Stimulated activated CD8-positive, alpha-beta memory T cell treated with anti-CD3 and anti-CD28 coated beads, Interleukin-15, amount 100 ng/mL, for 48 hours (primary cell): ENCODE measurements around the gene SFXN3.
A peak's percentile ranks its signal among the peaks of the same experiment; 100 is the strongest.

Source experiments
- DNase-seq, 2 donors: peaks; one replicate each; pipeline ENCODE4 v3.0.0-alpha.2; 2020; ENCODE audit warnings: low read depth in 2 of 2

Gene SFXN3, protein sequence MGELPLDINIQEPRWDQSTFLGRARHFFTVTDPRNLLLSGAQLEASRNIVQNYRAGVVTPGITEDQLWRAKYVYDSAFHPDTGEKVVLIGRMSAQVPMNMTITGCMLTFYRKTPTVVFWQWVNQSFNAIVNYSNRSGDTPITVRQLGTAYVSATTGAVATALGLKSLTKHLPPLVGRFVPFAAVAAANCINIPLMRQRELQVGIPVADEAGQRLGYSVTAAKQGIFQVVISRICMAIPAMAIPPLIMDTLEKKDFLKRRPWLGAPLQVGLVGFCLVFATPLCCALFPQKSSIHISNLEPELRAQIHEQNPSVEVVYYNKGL

DNA sequence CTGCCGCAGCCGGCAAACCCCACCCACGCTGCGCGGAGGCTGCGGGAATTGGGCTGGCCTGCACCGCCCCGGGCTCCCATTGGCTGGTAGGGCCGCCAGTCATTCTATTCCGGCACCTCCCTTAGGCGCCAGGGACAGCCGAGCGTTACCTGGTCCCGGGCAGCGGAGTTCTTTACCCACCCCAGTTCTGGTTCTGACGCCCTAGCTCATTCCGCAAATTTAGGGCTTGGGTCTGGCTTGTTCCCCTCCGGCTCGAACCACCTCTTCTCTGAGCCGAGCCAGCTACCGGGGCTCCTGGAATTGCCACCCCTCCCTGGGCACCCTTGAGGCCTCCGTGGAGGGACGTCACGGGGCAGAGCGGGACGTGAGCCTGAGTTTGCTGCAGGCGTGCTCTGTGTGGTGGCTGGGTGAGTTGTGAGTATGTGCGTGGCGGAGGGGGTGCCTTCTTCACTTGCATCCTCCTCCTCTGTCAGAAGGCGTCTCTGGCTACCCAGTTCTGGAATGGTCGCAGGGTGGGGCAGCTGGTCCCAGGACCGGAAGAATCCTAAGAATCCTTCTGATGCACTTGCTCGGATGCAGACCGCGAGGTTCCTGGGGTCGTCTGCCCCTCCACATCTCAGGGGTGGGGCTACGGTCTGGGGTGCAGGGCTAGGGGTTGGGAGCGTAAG lies at the start of gene SFXN3, which contains the start of gene PDZD7:
SFXN3 (plus strand) TSS at position 107 of the 668 bp plus-strand sequence. CDS start 3,461 bp downstream, outside the sequence.
PDZD7 (minus strand) TSS at position 2 of the 668 bp plus-strand sequence. CDS start 910 bp downstream, outside the sequence.
- peak; percentile 93 to 94 for DNase-seq

DNA sequence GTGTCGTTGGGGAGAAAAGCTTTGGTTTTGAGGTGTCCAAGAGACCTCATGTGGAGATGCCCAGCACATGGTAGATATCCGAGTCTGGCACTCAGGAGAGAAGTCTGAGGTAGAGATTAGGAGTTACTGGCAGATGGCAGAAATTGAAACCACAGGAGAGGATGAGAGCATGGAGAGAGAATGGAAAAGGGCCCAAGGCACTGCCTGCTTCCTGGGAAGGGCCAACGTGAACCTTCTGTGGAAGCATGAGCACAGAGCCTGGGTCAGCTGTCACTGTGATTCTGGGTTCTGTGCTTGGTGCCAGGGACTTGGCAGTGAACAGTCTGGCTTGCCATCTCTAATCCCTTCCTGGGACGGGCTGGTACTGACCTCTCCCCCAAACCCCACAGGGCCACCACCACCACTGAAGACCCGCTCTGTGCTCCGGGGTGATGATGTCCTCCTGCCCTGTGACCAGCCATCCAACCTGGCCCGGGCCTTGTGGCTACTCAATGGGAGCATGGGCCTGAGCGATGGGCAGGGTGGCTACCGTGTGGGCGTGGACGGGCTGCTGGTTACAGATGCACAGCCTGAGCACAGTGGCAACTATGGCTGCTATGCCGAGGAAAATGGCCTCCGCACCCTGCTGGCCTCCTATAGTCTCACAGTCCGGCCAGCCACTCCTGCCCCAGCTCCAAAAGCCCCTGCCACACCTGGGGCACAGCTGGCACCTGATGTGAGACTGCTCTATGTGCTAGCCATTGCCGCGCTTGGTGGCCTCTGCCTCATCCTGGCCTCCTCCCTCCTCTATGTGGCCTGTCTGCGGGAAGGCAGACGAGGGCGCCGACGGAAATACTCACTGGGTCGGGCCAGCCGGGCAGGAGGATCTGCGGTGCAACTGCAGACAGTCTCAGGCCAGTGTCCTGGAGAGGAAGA lies 47.9 kb upstream of the SFXN3 start:
- no peak for DNase-seq

DNA sequence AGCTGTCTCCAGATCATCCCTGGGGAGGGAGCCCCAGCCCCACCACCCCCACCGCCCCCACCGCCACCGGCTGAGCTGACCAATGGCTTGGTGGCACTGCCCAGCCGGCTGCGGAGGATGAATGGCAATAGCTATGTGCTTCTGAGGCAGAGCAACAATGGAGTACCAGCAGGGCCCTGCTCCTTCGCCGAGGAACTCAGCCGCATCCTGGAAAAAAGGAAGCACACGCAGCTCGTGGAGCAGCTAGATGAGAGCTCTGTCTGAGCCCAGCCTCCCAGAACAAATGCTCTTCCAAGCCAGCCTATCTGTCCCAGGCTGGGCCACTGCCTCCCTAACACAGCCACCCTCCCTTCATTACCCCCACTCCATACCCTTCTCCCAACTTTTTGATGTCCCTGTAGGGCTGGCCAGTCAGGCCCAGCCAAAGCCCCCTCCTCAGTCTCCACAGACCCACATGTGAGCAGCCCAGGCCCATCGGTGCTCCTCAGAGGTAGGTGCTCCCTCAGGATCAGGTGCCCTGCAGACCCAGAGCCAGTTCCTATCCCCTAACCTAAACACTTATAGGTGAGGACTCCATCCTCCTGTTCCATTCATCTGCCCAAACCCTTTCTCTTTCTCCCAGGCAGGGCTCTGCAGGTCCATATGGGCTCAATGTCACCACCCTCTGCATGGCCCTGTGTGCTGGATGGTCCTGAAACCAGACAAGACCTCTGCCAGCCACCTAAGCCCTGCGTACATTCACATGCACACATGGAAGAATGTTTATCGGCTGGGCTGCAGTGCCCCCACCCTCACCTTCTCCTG lies 47.0 kb upstream of the SFXN3 start:
- DNase-seq, result no peak

DNA sequence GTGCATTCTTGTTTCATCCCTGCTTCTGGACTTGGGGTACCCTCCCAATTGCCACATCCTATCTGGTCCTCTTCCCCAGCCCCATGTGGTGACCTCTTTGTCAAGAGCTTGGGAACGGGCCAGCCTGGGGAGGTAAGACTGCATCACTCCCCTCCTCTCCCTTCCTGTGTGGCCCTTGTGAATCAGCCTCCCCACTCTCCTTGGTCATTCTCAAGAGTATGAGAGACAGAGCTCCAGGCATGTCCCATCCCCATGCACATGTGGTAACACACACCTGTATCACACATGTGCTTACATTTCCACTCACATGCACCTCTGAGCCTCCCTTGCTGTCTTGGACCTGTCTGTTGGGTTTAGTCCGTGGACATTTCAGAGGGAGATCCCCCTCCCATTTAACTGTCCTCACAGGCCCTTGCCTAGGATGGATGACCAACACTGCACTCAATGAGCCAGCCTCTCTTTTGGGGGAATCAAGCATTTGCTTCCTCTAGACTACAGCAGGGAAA lies 46.3 kb upstream of the SFXN3 start:
- no peak for DNase-seq

DNA sequence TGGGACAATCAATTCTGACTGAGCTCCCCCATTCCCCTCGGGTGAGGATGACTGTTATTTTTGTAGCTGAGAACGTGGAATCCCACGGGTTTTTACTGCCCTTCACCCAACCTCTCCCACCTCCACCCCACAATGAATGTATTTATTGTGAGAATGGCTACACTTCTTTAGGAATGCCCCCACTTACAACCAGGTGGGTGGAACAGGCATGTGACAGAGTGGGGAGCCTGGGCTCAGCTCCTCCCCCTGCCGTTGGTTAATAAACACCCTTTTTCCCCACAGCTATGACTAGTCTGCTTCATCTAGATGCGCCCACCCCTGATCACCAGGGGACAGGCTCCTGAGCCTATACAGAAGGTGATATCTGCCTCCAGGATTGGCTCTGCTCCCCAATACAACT lies 45.7 kb upstream of the SFXN3 start:
- no peak for DNase-seq

DNA sequence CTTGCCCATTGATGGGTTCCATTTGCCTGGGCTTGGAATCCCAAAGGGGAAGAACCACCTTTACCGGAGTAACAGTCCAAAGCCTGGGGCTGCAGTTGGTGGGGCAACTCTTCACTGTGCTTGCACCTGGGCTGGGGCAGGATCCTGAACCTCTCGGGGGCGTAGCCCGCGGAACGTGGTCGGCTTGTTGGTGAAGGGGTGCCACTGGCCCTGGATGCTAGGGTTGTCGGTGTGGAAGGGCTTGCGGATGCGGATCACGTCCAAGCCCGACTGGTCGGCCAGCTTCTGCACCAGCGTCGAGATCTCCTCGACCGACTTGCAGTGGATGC lies 44.4 kb upstream of the SFXN3 start:
- no peak for DNase-seq

DNA sequence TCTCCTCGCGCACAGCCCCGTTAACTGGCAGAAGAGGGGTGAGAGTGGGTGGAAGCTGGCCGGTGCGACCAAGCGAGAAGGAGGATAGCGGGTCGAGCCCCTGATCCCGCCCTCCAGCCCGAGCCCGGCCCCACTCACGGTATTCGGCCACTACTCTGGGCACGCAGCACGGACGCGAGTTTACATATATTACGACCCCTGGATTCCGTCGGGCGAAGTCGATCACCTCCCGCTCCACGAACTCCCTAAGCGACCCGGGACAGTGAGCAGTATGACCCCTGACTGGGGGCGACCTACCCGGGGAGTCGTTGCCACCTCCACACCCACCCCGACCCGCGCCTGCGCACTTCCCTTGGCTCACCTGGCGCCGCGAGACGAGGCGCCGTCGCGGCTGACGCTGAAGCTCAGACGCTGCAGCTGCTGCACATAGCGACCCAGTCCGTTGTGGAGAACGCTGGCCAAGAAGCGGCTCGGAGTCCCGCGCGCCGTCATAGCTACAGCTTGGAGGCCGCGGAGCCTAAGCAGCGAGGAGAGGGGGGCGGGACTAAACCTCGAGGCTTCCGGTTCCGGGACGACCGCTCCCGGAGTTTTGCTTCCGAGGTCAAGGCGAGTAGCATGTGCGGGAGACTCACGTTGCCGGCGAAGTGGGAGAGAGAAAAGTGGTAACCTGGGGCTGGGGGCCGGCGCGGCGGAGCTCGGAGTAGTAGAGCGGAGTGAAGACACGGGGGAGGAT lies 43.9 kb upstream of the SFXN3 start, which contains the start of the genes MRPL43 and TWNK:
MRPL43 (minus strand) TSS at position 546 of the 733 bp plus-strand sequence; CDS start at position 492, 54 bp downstream.
TWNK (plus strand) TSS at position 592 of the 733 bp plus-strand sequence. CDS start 668 bp downstream, outside the sequence.
- DNase-seq, result peak; percentile 75 to 77

DNA sequence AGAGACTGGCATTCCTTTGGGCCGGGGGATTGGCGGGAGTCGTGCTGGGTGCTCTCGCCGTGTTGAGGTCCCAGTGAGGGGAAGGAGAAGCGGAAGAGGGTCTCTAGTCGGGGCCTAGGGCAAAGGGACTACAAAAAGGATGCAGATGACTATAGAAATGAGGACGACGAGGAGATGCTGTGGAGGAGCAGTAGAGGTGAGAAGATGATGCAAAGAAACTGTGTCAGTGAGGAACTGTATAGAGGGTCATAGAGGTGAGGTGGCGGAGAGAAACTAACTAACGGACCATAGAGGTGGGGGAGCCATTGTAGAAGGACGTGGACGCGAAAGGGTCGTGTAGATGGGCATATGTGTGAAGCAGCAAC lies 43.4 kb upstream of the SFXN3 start:
- no peak for DNase-seq

DNA sequence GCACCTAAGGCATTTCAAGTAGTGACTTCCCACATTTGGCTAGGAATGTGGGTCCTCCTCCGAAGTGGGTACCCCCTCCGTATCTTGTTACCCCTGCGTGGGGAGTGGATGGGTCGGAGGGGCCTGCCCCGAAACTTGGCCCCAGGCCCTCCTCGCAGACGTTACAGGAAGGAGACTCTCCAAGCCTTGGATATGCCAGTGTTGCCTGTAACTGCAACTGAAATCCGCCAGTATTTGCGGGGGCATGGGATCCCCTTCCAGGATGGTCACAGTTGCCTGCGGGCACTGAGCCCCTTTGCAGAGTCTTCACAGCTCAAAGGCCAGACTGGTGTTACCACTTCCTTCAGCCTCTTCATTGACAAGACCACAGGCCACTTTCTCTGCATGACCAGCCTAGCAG lies 42.9 kb upstream of the SFXN3 start:
- no peak for DNase-seq

DNA sequence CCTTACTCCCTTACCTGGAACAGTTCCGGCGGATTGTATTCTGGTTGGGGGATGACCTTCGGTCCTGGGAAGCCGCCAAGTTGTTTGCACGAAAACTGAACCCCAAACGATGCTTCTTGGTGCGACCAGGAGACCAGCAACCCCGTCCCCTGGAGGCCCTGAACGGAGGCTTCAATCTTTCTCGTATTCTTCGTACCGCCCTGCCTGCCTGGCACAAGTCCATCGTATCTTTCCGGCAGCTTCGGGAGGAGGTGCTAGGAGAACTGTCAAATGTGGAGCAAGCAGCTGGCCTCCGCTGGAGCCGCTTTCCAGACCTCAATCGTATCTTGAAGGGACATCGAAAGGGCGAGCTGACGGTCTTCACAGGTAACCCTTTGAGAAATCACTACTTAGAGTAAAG lies 41.9 kb upstream of the SFXN3 start:
- DNase-seq, result no peak

DNA sequence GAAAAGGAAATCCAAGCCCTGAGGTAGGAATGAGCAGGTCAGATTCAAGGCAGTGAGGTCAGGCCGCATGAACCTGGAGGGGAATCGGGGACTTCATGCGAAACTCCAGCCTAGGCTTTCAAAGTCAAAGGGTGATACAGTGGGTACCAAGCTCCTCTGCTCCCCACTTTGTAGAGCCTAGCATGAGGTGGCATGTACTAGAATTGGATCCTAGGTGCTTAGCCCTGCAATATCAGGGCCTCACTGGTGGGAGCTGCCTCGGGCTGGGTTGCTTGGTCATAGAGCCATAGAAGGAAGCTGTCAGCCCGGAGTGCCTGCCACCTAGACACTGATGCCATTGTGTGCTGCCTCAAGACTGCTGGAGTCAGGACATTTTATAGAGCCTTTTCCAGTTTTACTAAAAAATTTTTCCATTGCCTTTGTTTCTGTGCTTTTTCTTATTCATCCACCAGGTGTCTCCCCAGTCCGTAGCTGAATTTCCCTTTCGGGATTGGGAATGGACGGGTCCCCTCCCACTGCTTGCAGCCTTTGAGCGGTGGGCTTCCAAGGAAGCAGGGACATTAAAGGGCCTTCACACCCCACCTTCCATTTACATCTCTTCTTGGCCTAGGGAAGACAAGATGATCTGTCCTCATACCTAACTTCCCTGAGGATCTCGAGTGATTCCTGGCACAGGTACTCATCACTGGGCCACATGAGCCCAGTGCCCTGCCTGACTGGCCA lies 36.9 kb upstream of the SFXN3 start:
- DNase-seq, result no peak

DNA sequence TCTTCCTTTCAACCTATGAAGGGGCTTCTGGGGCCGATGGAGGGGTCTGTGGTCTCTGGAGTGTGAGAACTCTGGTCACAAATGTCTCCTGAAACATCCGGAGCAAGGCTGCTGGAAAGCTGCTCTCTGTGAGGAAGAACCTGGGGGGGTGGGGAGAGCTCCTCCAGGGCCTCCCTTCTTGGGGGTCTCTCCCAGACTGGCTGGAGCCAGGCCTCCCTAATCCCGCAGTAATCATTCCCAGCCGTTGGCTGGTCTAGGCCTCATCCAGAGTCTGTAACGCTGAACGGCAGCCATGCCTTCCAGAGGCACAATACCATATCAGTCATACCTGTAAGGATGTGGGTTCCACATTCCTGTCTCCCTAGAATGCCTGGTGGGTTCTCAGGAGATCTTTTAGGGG lies 35.9 kb upstream of the SFXN3 start:
- no peak for DNase-seq

DNA sequence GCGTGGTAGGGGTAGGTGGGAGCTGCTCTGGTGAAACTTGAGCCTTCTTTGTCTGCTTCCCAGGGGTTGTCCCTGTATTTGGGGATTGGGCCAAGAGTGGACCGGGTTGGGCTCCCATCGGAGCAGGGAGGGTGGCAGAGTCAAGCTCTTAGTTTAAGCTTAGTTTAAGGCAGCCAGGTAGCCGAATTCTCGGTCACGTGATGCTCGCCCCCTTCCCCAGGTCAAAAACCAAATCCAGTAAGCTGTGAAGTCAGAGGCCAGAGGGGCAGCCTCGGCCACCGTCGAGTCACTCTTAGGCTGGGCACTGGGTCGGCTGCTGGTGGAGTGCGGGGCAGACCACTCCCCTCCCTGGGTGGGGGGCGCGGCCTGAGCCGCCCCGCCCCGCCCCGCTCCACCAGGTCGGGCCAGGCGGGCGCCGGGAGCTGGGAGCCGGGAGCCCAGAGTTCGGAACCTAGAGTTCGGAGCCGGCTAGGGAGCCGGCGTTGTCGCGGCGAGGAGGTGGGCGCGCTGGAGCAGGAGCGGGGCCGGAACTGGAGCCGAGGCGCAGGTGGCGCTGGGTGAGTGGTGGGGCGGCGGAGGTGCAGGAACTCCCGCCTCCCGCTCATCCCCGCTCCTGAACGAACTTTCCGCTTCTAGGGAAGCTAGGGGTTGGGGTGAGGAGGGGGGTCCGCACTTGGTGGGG lies 34.2 kb upstream of the SFXN3 start:
- no peak for DNase-seq

DNA sequence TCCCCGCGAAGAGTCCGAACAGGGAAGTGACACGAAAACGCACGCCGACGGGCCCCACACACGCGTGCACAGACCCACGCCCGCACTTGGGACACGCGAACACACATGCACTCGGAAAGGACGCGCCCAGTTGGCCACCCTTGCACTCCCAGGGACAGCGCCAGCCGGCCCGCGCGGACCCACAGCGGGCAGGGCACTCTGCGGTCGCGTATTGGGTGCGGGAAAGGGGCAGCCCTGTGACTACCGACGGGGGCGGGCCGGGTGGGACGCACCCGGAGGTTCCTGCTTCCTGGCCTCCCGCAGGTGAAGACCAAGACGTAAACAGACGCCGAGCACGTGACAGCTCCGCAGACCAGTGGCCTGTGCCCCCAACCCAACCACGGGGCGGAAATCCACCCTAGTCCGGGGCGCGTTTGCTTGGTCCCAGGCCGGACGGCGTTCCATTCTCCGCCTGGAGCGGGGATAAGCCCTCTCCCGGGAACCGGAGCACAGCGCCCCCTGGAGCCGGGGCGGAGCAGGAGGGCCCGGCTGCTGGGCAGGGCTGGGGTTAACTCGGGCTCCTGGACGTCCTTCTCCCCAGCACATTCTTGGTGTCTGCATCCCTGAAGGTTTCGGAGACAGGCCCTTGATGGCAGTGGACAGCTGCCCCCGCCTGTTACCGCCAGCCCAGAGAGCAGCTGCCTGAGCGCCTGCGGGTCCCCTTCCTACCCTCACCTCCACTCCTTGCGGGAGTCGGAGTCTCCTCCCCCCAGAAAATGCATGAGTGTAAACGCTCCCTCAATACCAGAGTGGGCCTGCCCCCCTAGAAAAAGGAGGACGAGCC lies 33.5 kb upstream of the SFXN3 start:
- peak; percentile 52 to 56 for DNase-seq

DNA sequence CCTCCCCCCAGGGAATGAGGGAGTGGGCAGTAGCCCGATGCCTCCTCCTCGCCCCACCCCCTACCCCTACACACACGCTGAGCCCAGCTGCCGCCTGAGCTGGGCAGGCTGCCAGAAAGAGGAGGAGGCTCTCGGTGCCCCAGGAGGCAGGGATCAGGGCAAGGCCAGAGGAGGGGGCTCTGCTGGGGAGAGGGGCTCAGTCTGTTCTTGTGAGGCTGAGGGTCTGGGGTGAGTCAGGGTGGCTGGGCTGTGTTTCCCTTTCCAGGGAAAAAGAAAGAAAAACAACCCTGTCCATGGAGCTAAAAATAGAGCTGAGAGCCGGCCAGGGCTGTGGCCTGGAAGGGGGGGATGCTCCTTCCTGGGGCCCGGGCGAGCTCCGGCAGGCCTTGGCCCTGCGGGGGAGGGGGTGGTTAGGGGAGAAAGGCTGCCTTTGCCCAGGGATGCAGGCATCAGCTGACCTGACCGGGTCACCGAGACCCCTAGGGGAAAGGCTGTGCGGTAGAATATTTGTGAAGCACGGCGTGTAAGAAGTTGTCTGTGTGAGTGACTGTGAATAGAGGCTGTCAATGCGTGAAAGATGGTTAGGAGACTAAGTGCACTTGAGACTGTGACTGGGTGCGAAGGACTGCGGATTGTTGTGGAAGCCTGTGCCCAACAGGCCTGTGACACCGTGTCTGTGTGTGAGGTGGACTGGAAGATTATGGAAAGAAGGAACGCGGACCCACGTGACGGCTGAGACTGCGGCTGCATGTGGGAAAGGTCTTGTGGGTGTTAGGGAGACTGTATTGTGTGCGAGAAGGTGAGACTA lies 32.6 kb upstream of the SFXN3 start:
- peak in 1 of 2 donors; percentile 47 for DNase-seq

DNA sequence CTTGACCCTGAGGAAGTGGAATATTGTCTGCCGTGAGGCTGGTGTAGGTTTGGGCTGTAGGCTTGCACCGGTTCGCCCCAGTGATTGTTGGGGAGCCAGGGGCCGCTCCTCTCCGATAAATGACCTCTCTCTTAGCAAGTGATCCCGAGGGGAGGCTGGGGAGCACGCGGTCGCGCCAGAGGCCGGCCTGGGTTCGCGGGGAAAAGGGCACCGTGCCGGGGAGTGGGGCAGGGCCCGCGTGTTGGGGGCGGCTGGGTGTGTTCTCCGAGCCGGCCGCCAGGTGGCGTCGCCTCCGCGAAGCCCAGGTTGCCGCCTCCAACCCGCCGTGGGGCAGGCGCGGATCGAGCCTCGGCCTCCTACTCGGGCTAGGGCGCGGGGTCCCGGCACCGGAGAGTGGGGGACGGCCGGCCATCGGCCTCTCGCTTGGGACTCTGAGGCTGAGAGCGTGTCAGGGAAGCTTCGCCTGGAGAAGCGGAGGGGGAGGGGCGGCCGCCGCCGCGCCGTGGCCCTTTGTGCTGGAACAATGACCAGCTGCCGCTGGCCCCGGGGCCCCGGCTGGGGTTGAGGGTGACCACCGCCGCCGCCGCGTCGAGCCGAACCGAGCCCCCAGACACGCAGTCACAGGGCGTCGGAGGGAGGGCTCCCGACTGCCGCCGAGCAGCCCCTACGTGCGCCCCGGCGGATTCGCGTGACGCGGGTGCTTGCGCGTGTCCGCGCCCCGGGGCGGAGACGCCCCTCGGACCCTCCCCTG lies 31.9 kb upstream of the SFXN3 start:
- peak; percentile 55 to 63 for DNase-seq

DNA sequence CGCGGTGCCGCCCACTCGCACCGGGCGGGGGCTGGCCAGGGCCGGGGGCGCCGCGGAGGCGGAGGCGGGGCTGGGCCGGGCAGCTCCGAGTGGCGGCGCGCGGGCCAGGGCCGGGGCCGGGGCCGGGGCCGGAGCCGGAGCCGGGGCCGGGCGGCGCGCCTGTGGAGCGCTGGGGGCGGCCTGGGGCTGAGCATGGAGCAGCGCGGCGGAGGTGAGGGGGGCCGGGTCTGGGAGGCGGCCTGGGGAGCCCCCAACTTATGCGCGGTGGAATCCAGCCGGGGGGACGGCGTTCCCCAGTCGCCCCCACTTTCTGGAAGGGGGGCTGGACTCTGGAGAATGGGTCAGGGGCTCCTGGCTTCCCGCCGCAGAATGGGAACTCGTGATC lies 31.3 kb upstream of the SFXN3 start, which contains the start of gene LZTS2:
LZTS2 (plus strand) TSS at position 67 of the 385 bp plus-strand sequence. CDS start 2,731 bp downstream, outside the sequence.
- no peak for DNase-seq
